ENCODE measurements around the gene CEP85L. TPM values are rescaled to one million over a fixed set of nuclear protein-coding genes. Genes with fewer than 3 reads are reported as not detected.

The CEP85L gene
- total and polyA plus RNA-seq, 2 of the 4 experiments (the other 2 are of a cell fraction) = 2.3 to 25.6 TPM

- no peaks in the 10 kb centered on the region for H4K20me1 ChIP-seq (ENCODE audit: insufficient read depth, low read length)
- H3K18ac ChIP-seq (ENCODE audit: low read depth, low read length) = no peak overlapping the region
- H2BK120ac ChIP-seq (ENCODE audit: low read depth, low read length) = no peak overlapping the region
- no peaks in the 10 kb centered on the region; a peak in 1 of 4 replicates for H3K79me1 ChIP-seq (ENCODE audit: low read depth in 1 of 2, low read length in 2 of 2)
- no peak overlapping the region for H3K23ac ChIP-seq (ENCODE audit: low read depth, low read length)
- no peaks in the 10 kb centered on the region; the same call in 1 of the 2 replicates for H3K36me3 ChIP-seq (ENCODE audit: control insufficient read depth, insufficient read depth, low read length)
- no peaks in the 10 kb centered on the region for H3K27me3 ChIP-seq (ENCODE audit: control insufficient read depth, insufficient read depth, low read length)
- no peak overlapping the region for H2AK9ac ChIP-seq (replicated peaks; ENCODE audit: low read depth, low read length, poor library complexity)
- peaks cover 2% of the 10 kb centered on the region; the same call in 1 of the 2 replicates for H3K4me1 ChIP-seq (ENCODE audit: control insufficient read depth, insufficient read depth, low read length)
- peaks cover 2% of the 10 kb centered on the region; the same call in 1 of the 2 replicates for H3K9me1 ChIP-seq (ENCODE audit: insufficient read depth, low read length)
- no peak overlapping the region for H4K5ac ChIP-seq (ENCODE audit: low read depth, low read length)
- H2BK5ac ChIP-seq (ENCODE audit: low read depth, low read length, poor library complexity, severe bottlenecking) = no peak overlapping the region
- in situ Hi-C loops (cut with MboI; ENCODE audit: low sequenced_read_pairs) = no loop called here
- no peak overlapping the region for H3K4ac ChIP-seq (ENCODE audit: low read depth, low read length)
- no peak overlapping the region for H2AFZ ChIP-seq (replicated peaks; ENCODE audit: low read length, poor library complexity)
- no peak overlapping the region for H3K56ac ChIP-seq (ENCODE audit: extremely low read depth, insufficient read depth, low read length)
- DNase-seq (no peak), ATAC-seq (ENCODE audit: low read depth) (no peak)
- TF ChIP-seq CEBPB (IDR thresholded peaks at IDR 0.05; ENCODE audit: low read depth, low read length) (no peak), MXI1 (IDR thresholded peaks at IDR 0.05; ENCODE audit: borderline replicate concordance, low read depth, low read length) (no peak), FOS (IDR thresholded peaks at IDR 0.05; ENCODE audit: low read depth, low read length) (no peak), RAD21 (IDR thresholded peaks at IDR 0.05; ENCODE audit: low read length) (no peak)
- H3K4me2 ChIP-seq (ENCODE audit: low read depth, low read length) = no peak overlapping the region
- dilution Hi-C loops (cut with HindIII; ENCODE audit: low sequenced_read_pairs, unreplicated experiment) = no loop called here
- ChIA-PET POLR2A (ENCODE audit: unreplicated experiment) (no interaction called here), CTCF (interaction anchor here (0.6 to 0.8 kb wide), 3 partner anchors 88 to 251 kb away, joined by 3 to 5 read pairs (median 3); no protein-coding TSS in a partner anchor)
- no TSS peak for BruUV-seq (replicated peaks)
- no peak overlapping the region for H4K91ac ChIP-seq (ENCODE audit: insufficient read depth, low read depth, low read length)
- H2AK5ac ChIP-seq (ENCODE audit: low read depth, low read length) = no peak overlapping the region
- no peaks in the 10 kb centered on the region for H3K9me3 ChIP-seq (ENCODE audit: control insufficient read depth, insufficient read depth, low read length)
- intact Hi-C loops (cut with micrococcal nuclease) = no loop called here
- H3K9ac ChIP-seq (ENCODE audit: low read depth, low read length) = no peak overlapping the region
- H3K27ac ChIP-seq (ENCODE audit: insufficient read depth, low read length) = no peak overlapping the region
- H3K4me3 ChIP-seq (ENCODE audit: insufficient read depth, low read depth, low read length) = no peak overlapping the region
- no peak overlapping the region for H4K8ac ChIP-seq (ENCODE audit: low read depth in 2 of 2, low read length in 2 of 2)
- no CpG with 5 or more reads among the region's 2 CpGs for WGBS, 2 experiments (ENCODE audit: extremely low coverage in 2 of 2, insufficient read length in 1 of 2)
- H2BK15ac ChIP-seq (ENCODE audit: low read depth, low read length) = no peak overlapping the region
- H2BK20ac ChIP-seq (ENCODE audit: low read depth, low read length) = no peak overlapping the region
- H3K14ac ChIP-seq (replicated peaks; ENCODE audit: low read depth, low read length) = no peak overlapping the region
Measured at GRCh38 chr6:118460958-118461470, 190.4 kb downstream of the CEP85L start.
